Left lung (tissue), 10 donors: Measurements from ENCODE around the gene DISP2. TPM values are rescaled to one million over a fixed set of nuclear protein-coding genes. Genes with fewer than 3 reads are reported as not detected.

Experiments
- ATAC-seq: fragments of 200-7000 bp; cut with Tn5 transposase; one replicate; pipeline ENCODE4 v1.9.1; 2020; ENCODE audit warnings: moderate library complexity
- DNase-seq, 4 donors: peaks; one replicate each; pipeline ENCODE4 v3.0.0-alpha.2; 2013 to 2020
- H3K27ac ChIP-seq, 2 donors: fragments of 200-600 bp; sonication (generic) in 1 of 2; one replicate each; pipeline versions ENCODE4 v1.5.0 to v1.8.0; 2020 to 2021
- H3K27me3 ChIP-seq, 2 donors: fragments of 200-600 bp; sonication (generic) in 1 of 2; one replicate each; pipeline versions ENCODE4 v1.5.0 to v1.8.0; 2020 to 2021
- H3K36me3 ChIP-seq, 2 donors: fragments of 200-600 bp; sonication (generic) in 1 of 2; one replicate each; pipeline versions ENCODE4 v1.5.0 to v1.8.0; 2020 to 2021
- H3K4me1 ChIP-seq, 2 donors: fragments of 200-600 bp; one replicate each; pipeline ENCODE4 v1.8.0; 2021
- H3K4me3 ChIP-seq, 2 donors: fragments of 200-600 bp; sonication (generic) in 1 of 2; one replicate each; pipeline versions ENCODE4 v1.5.0 to v1.8.0; 2020 to 2021; ENCODE audit warnings: mild to moderate bottlenecking in 1 of 2
- H3K9me3 ChIP-seq, 2 donors: fragments of 200-600 bp; sonication (generic) in 1 of 2; one replicate each; pipeline versions ENCODE4 v1.5.0 to v1.8.0; 2020 to 2021
- CTCF ChIP-seq, 2 donors: fragments of 200-600 bp; sonication (generic) in 1 of 2; IDR thresholded peaks; one replicate each; pipeline versions ENCODE4 v1.5.0 to v1.8.0; 2021; ENCODE audit warnings: antibody characterized with exemption in 2 of 2
- intact Hi-C, 2 donors: fragments of 100-400 bp; cut with DNase I; formaldehyde crosslinking; loops; one replicate each; pipeline versions ENCODE4 v1.11.2 to v1.14.2; 2022
- polyA plus RNA-seq, 6 donors: library from polyadenylated mRNA; unstranded; fragments of 120-200 nt; gene quantifications; one replicate each; pipeline ENCODE4 v1.2.1, GENCODE V29; 2013; ENCODE audit not compliant: insufficient read length in 6 of 6
- total RNA-seq, 2 donors: library from RNA; stranded (reverse); fragmentation: NEBNext Ultra II Directional; extraction: Animal tissue kit (Norgen Biotek cat#: 25700); gene quantifications; one replicate each; pipeline ENCODE4 v1.2.1, GENCODE V29; 2021
- donor health status: DM: no; HTN: yes; CAD: no.
- donor health status: DM: no; HTN: no; CAD: no.

DISP2 gene
- total and polyA plus RNA-seq, 8 donors, result 0.61 to 3.1 (median 1.6) TPM

GRCh38 chr15:40405501-40406381 is 47.7 kb downstream of the DISP2 start, which contains the start of gene IVD:
TSS of gene IVD (plus strand) at chr15:40405795. CDS start at chr15:40405828, 33 bp downstream.
- Histone ChIP-seq H3K27ac (peak within 1 kb of the TSS; percentile 53 to 67), H3K36me3 (peaks cover 0 to 15% of the 10 kb centered on the region in 2 donors), H3K27me3 (no peaks in the 10 kb centered on the region), H3K9me3 (no peaks in the 10 kb centered on the region), H3K4me1 (peaks cover 6 to 34% of the 10 kb centered on the region in 2 donors), H3K4me3 (peak within 1 kb of the TSS; percentile 88 to 92)
- intact Hi-C loops, result no loop called here
- ATAC-seq (peak; percentile 100), DNase-seq (peak; percentile 90 to 96 (median 96))
- TF ChIP-seq CTCF (IDR thresholded peaks at IDR 0.05), result no peak

- intact Hi-C loops, result no loop called here
- no peaks in the 10 kb centered on the region for H3K27me3 ChIP-seq
- TF ChIP-seq CTCF (IDR thresholded peaks at IDR 0.05), result no peak
- no peaks in the 10 kb centered on the region for H3K9me3 ChIP-seq
- no peak overlapping the region for H3K27ac ChIP-seq
- peaks cover 6 to 34% of the 10 kb centered on the region in 2 donors for H3K4me1 ChIP-seq
- peaks cover 0 to 33% of the 10 kb centered on the region in 2 donors for H3K36me3 ChIP-seq
- H3K4me3 ChIP-seq, result no peak overlapping the region
- DNase-seq (no peak), ATAC-seq (no peak)
Observed at GRCh38 chr15:40407330-40407990, 49.4 kb downstream of the DISP2 start.

GRCh38 chr15:40409366-40409765 is 51.3 kb downstream of the DISP2 start:
- TF ChIP-seq CTCF (IDR thresholded peaks at IDR 0.05), result no peak

GRCh38 chr15:40410476-40410875 is 52.5 kb downstream of the DISP2 start:
- no peaks in the 10 kb centered on the region for H3K9me3 ChIP-seq
- H3K27me3 ChIP-seq, result no peaks in the 10 kb centered on the region
- H3K27ac ChIP-seq, result no peak overlapping the region
- ATAC-seq (no peak), DNase-seq (no peak)
- intact Hi-C loops, result no loop called here
- H3K4me1 ChIP-seq, result peaks cover 6 to 26% of the 10 kb centered on the region in 2 donors
- no peak for TF ChIP-seq CTCF (IDR thresholded peaks at IDR 0.05)
- peaks cover 4 to 63% of the 10 kb centered on the region in 2 donors for H3K36me3 ChIP-seq
- H3K4me3 ChIP-seq, result no peak overlapping the region

More at GRCh38 chr15:40409366-40409765, 51.3 kb downstream of the DISP2 start:
- DNase-seq, result no peak
- Histone ChIP-seq H3K27me3 (no peaks in the 10 kb centered on the region), H3K27ac (no peak overlapping the region), H3K4me1 (peaks cover 6 to 34% of the 10 kb centered on the region in 2 donors), H3K4me3 (no peak overlapping the region), H3K9me3 (no peaks in the 10 kb centered on the region), H3K36me3 (peaks cover 4 to 52% of the 10 kb centered on the region in 2 donors)
- no peak for ATAC-seq
- intact Hi-C loops, result no loop called here
